H1 (cell line): ENCODE data around the gene ZNF814. TPM values are rescaled to one million over a fixed set of nuclear protein-coding genes. Genes with fewer than 3 reads are reported as not detected.
"Not testable (repeated sequence)": the region's sequence is repeated elsewhere in the genome, so short reads cannot be mapped to it uniquely, and the experiment has no call there.

Experiments
- CTCF ChIA-PET: fragments of 300-600 bp; sonication (Branson Sonifier 250); formaldehyde crosslinking; loops from one replicate; lab custom pipeline; 2021; ENCODE audit not compliant: partially characterized antibody; lab: Charles Lee
- POLR2A ChIA-PET: fragments of 300-600 bp; sonication (Branson Sonifier 250); formaldehyde crosslinking; loops from one replicate; lab custom pipeline; 2021; ENCODE audit warnings: inconsistent platforms; ENCODE audit not compliant: partially characterized antibody; lab: Charles Lee
- DNase-seq, 2 experiments: peaks; one replicate each; pipeline versions ENCODE4 v3.0.0 to v3.0.0-alpha.2; 2010 to 2022; ENCODE audit warnings: low spot score in 2 of 2, low read depth in 1 of 2, mixed read lengths in 1 of 2
- FAIRE-seq: peaks from 2 replicates; lab custom pipeline; 2011; peaks lifted over from hg19 to GRCh38; lab: Jason Lieb, UNC
- H2AFZ ChIP-seq: 2 replicates; pipeline ENCODE4 v1.8.1; 2012; ENCODE audit warnings: low read length, inconsistent platforms
- H2AK5ac ChIP-seq: 2 replicates; pipeline ENCODE4 v1.6.1; 2013; ENCODE audit warnings: low read depth, low read length
- H2BK120ac ChIP-seq: replicated peaks from 2 replicates; pipeline ENCODE3; 2013; ENCODE audit warnings: low read depth, low read length, inconsistent platforms
- H2BK12ac ChIP-seq: 2 replicates; pipeline ENCODE4 v1.6.1; 2013; ENCODE audit warnings: low read depth, low read length
- H2BK15ac ChIP-seq: 2 replicates; pipeline ENCODE4 v1.6.1; 2013; ENCODE audit warnings: low read length
- H2BK20ac ChIP-seq: 2 replicates; pipeline ENCODE4 v1.6.1; 2013; ENCODE audit warnings: low read length
- H2BK5ac ChIP-seq: 2 replicates; pipeline ENCODE4 v1.6.1; 2013; ENCODE audit warnings: low read depth, low read length
- H3K14ac ChIP-seq: 2 replicates; pipeline ENCODE4 v1.6.1; 2013; ENCODE audit warnings: inconsistent platforms; ENCODE audit not compliant: insufficient read length
- H3K18ac ChIP-seq: 2 replicates; pipeline ENCODE4 v1.6.1; 2013; ENCODE audit warnings: low read length; ENCODE audit errors: extremely low read depth
- H3K23ac ChIP-seq: 2 replicates; pipeline ENCODE4 v1.6.1; 2013; ENCODE audit warnings: inconsistent platforms; ENCODE audit not compliant: insufficient read length
- H3K23me2 ChIP-seq: 2 replicates; pipeline ENCODE4 v1.6.1; 2013; ENCODE audit warnings: low read depth, low read length
- H3K27ac ChIP-seq: 2 replicates; pipeline ENCODE4 v1.6.1; 2011; ENCODE audit warnings: low read depth, low read length, inconsistent platforms
- H3K27me3 ChIP-seq, 4 experiments: replicated peaks in 1 of 4; 1 replicate in 1 of 4; 2 replicates in 3 of 4; pipeline versions ENCODE4 v1.6.1 to v1.8.1; 2011 to 2013; ENCODE audit warnings: low read length in 3 of 4, mild to moderate bottlenecking in 3 of 4, inconsistent platforms in 2 of 4, mixed read lengths in 2 of 4, moderate library complexity in 1 of 4; ENCODE audit not compliant: control insufficient read depth in 3 of 4, insufficient read depth in 3 of 4; ENCODE audit errors: extremely low read depth in 1 of 4
- H3K36me3 ChIP-seq, 4 experiments: 2 replicates each; pipeline versions ENCODE4 v1.6.1 to v1.8.1; 2011 to 2013; ENCODE audit warnings: mild to moderate bottlenecking in 4 of 4, low read length in 3 of 4, moderate library complexity in 2 of 4, control low read depth in 1 of 4, inconsistent platforms in 1 of 4; ENCODE audit not compliant: insufficient read depth in 4 of 4, control insufficient read depth in 2 of 4
- H3K4ac ChIP-seq: replicated peaks from 2 replicates; pipeline ENCODE3; 2013; ENCODE audit warnings: low read length, low read depth, mixed read lengths, inconsistent platforms; ENCODE audit not compliant: insufficient read length
- H3K4me1 ChIP-seq, 4 experiments: replicated peaks in 1 of 4; 1 replicate in 1 of 4; 2 replicates in 3 of 4; pipeline versions ENCODE4 v1.6.1 to v1.8.1; 2011 to 2013; ENCODE audit warnings: low read length in 3 of 4, inconsistent platforms in 2 of 4, mixed read lengths in 1 of 4; ENCODE audit not compliant: insufficient read depth in 4 of 4, control insufficient read depth in 3 of 4
- H3K4me2 ChIP-seq, 2 experiments: 2 replicates each; pipeline versions ENCODE4 v1.6.1 to v1.8.1; 2011 to 2013; ENCODE audit warnings: low read depth in 2 of 2, low read length in 2 of 2, control low read depth in 1 of 2, inconsistent platforms in 1 of 2, mild to moderate bottlenecking in 1 of 2; ENCODE audit not compliant: insufficient read depth in 1 of 2
- H3K4me3 ChIP-seq, 4 experiments: fragments of 200-600, 300-600 bp in 1 of 4; sonication (generic), shearing (Covaris generic), sonication (Bioruptor Twin) in 1 of 4; 2 replicates each; pipeline versions ENCODE4 v1.5.1 to v1.8.1; 2011 to 2016; ENCODE audit warnings: low read length in 4 of 4, low read depth in 3 of 4, control low read depth in 2 of 4, inconsistent platforms in 2 of 4, mild to moderate bottlenecking in 2 of 4, mixed read lengths in 1 of 4, moderate library complexity in 1 of 4; ENCODE audit not compliant: insufficient read depth in 2 of 4; ENCODE audit errors: extremely low read depth in 1 of 4
- H3K56ac ChIP-seq: replicated peaks from 2 replicates; pipeline ENCODE3; 2013; ENCODE audit warnings: low read depth, mild to moderate bottlenecking, mixed read lengths, low read length, inconsistent platforms; ENCODE audit not compliant: insufficient read length
- H3K79me1 ChIP-seq: 2 replicates; pipeline ENCODE4 v1.6.1; 2013; ENCODE audit warnings: low read depth, low read length, control low read depth
- H3K79me2 ChIP-seq, 2 experiments: 2 replicates each; pipeline versions ENCODE4 v1.6.1 to v1.8.1; 2012 to 2013; ENCODE audit warnings: low read length in 2 of 2, mild to moderate bottlenecking in 2 of 2, inconsistent platforms in 1 of 2; ENCODE audit not compliant: insufficient read depth in 2 of 2, control insufficient read depth in 1 of 2
- H3K9ac ChIP-seq, 4 experiments: replicated peaks in 1 of 4; 1 replicate in 1 of 4; 2 replicates in 3 of 4; pipeline versions ENCODE4 v1.6.1 to v1.8.1; 2011 to 2013; ENCODE audit warnings: low read depth in 3 of 4, low read length in 3 of 4, control low read depth in 2 of 4, mild to moderate bottlenecking in 2 of 4, moderate library complexity in 2 of 4, inconsistent platforms in 1 of 4; ENCODE audit errors: extremely low read depth in 1 of 4
- H3K9me3 ChIP-seq, 2 experiments: 2 replicates each; pipeline versions ENCODE4 v1.6.1 to v1.8.1; 2012 to 2013; ENCODE audit warnings: mild to moderate bottlenecking in 2 of 2, moderate library complexity in 2 of 2, control low read depth in 1 of 2, inconsistent platforms in 1 of 2, low read depth in 1 of 2, low read length in 1 of 2, mixed read lengths in 1 of 2; ENCODE audit not compliant: insufficient read depth in 2 of 2
- H4K20me1 ChIP-seq, 2 experiments: replicated peaks in 1 of 2; 2 replicates each; pipeline versions ENCODE3 to v1.8.1; 2011 to 2013; ENCODE audit warnings: inconsistent platforms in 2 of 2, low read length in 2 of 2, mild to moderate bottlenecking in 1 of 2; ENCODE audit not compliant: insufficient read depth in 2 of 2, control insufficient read depth in 1 of 2
- H4K5ac ChIP-seq: 2 replicates; pipeline ENCODE4 v1.6.1; 2013; ENCODE audit warnings: low read length, low read depth, mixed read lengths, inconsistent platforms; ENCODE audit not compliant: insufficient read length
- H4K8ac ChIP-seq: 2 replicates; pipeline ENCODE4 v1.8.0; 2013; ENCODE audit warnings: mild to moderate bottlenecking, moderate library complexity, low read length, inconsistent platforms; ENCODE audit not compliant: insufficient read depth; ENCODE audit errors: extremely low read depth
- H4K91ac ChIP-seq: replicated peaks from 2 replicates; pipeline ENCODE3; 2013; ENCODE audit warnings: low read length, mixed read lengths, inconsistent platforms; ENCODE audit not compliant: insufficient read length
- WGBS, 2 experiments: shearing (Covaris generic) in 1 of 2; methylation state at CpG; one replicate each; pipeline versions ENCODE4 v1.1.6 to v1.1.7; 2013 to 2015; ENCODE audit warnings: low lambda C conversion rate in 2 of 2, mixed read lengths in 2 of 2, inconsistent platforms in 1 of 2, low coverage in 1 of 2, missing lambda C conversion rate in 1 of 2; ENCODE audit not compliant: insufficient replicate concordance in 2 of 2, insufficient coverage in 1 of 2, insufficient read length in 1 of 2; ENCODE audit errors: extremely low coverage in 1 of 2, missing lambda C conversion rate in 1 of 2; 5-methylcytosine and 5-hydroxymethylcytosine counted together
- polyA plus RNA-seq, 7 experiments: library from polyadenylated mRNA; depleted of rRNA in 3 of 7; stranded (reverse) in 5 of 7; unstranded in 2 of 7; fragments of >200 nt in 5 of 7; fragments of 200-250 nt in 2 of 7; gene quantifications; 1 replicate in 5 of 7; 2 replicates in 1 of 7; 4 replicates in 1 of 7; pipeline versions ENCODE4 v1.2.1 to v1.2.3, GENCODE V29; 2011 to 2013; ENCODE audit warnings: missing spikeins in 2 of 7, mixed read lengths in 2 of 7
- total RNA-seq: library from RNA; stranded (reverse); fragmentation: NEBNext Ultra II Directional; extraction: Animal tissue kit (Norgen Biotek cat#: 25700); gene quantifications from 2 replicates; pipeline ENCODE4 v1.2.1, GENCODE V29; 2021

Gene ZNF814
- total and polyA plus RNA-seq, 2 of the 8 experiments (the other 6 are each of a cell fraction or from before 2014, with no cell fraction given): 90.9 to 99.6 TPM

GRCh38 chr19:57854117-57854516 lies 34.7 kb downstream of the ZNF814 start:
- Histone ChIP-seq H3K36me3 (peaks cover 0 to 35% (median 17%) of the 10 kb centered on the region in 4 experiments), H3K79me2 (peaks cover 0 to 32% of the 10 kb centered on the region in 2 experiments; a peak in 3 of 4 replicates)
- H2BK12ac ChIP-seq, H3K4me3 ChIP-seq, H3K23ac ChIP-seq, H2BK15ac ChIP-seq, H3K4me1 ChIP-seq, H2BK5ac ChIP-seq, H4K20me1 ChIP-seq, DNase-seq, H3K18ac ChIP-seq, H3K27ac ChIP-seq, H4K5ac ChIP-seq, H3K79me1 ChIP-seq, H2AK5ac ChIP-seq, CTCF ChIA-PET, H3K4ac ChIP-seq, H3K14ac ChIP-seq, H3K23me2 ChIP-seq, FAIRE-seq, H3K9ac ChIP-seq, H2AFZ ChIP-seq, H3K9me3 ChIP-seq, H2BK20ac ChIP-seq, H4K8ac ChIP-seq, H2BK120ac ChIP-seq, H3K56ac ChIP-seq, H3K27me3 ChIP-seq, H4K91ac ChIP-seq, H3K4me2 ChIP-seq: not testable (repeated sequence)
- whole genome bisulfite sequencing, 2 experiments: 94% methylated on average over 2 of the region's 2 CpGs; no CpG with 5 or more reads in 1 of the 2 experiments
- POLR2A ChIA-PET: interaction anchor here (10.6 kb wide), 1 partner anchor 34 kb away, joined by 103 read pairs; the partner anchor contains the start of gene ZNF814
